CD4-positive, alpha-beta T cell treated with Interleukin-12 subunit alpha and Interleukin-12 subunit beta, for 1 hour (primary cell): ENCODE measurements around the gene GREB1.

Experiments used
- DNase-seq: peaks from one replicate; pipeline ENCODE4 v3.0.0-alpha.2; 2020

The GREB1 gene

DNA sequence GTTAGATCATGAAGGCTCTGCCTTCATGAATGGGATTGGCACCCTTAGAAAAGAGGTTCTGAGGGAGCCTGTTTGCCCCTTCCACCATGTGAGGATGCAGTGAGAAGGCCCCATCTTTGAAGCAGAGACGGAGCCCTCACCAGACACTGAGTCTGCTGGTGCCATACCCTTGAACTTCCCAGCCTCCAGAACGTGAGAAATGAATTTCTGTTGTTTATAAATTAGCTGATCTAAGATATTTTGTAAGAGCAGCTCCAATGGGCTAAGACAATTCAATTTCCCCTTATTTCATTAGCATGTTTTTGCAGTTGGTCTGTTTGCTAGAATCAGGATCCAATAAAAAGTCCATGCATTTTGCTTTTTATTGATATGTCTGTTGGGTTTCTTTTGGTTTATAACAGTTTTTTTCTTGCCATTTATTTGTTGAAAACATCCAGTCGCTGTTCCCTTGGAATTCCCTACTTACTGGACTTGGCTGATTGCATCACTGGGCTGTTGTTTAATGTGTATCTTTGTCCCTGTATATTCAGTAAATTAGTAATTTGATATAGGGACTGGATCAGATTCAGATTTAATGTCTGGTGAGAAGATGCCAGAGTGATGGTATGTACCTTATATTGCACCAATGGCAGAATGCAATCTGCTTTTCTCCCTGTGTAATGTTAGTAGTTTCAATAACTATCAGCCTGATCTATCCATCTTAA, 24.0 kb upstream of the GREB1 start:
- no peak for DNase-seq

DNA sequence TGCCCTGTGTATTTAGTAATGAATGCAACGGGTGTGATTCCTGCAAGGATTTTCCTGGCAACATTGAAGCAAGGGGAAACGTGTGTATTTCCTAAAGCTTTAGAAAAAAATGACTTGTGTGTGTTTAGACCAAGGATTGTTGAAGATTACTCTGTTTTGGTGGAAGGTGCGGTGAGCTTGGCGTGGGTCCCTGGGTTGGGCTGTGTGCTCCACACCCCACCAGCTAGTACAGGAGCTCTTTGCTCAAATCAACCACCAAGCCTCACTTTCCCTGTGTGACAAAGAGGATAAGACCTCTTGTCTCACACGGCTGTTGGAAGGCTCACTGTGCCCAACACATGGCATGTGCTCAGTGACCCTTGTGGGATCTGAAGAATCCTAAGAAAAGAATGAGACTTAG, 21.4 kb upstream of the GREB1 start:
- no peak for DNase-seq

DNA sequence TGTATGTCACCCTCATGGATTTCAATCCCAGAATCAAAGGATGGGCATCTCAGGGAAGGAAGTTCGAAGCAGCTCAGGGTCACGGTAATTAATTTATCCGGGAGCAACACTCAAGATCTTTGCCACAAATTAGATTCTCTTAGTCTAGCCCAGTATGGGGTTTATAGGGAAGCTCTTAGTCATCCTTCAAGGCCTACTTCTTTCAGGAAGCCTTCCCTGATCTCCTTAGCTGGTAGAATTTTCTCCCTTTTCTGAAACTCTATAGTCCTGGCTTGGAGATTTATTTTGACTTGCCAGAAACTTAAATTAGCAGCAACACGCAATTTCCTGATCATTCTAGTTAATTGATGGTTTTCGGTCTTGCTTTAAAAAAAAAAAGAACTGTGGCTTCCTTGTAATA, 20.5 kb upstream of the GREB1 start:
- no peak for DNase-seq

DNA sequence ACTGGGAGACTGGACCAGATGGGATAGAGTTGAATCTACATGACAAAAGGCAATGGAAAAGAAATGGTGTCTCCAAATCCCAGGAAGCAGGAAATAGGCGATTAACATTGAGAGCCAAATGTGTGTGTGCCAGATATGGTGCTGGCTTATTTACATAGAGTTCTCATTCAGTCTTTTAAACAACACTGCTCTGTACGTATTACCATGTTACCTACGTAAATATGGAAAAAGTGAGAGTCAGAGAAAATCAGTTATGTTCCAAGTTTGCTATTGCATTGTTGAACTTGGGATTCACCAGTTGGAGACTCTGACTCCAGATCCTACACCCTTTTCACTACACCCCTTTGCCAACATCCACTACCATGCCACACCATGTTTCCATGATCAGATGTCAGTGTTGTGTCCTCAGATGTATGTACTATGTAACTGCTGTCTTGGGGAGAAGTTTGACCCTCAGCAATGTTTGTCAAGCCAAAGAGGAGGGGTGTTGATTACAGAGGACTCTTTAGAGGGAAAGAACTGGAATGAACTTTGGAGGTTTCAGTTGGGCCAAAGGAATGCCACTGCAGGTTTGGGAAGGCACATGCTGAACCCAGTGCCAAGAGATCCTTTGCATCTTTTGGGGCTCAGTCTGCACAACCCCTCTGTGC, 19.6 kb upstream of the GREB1 start:
- DNase-seq = no peak

DNA sequence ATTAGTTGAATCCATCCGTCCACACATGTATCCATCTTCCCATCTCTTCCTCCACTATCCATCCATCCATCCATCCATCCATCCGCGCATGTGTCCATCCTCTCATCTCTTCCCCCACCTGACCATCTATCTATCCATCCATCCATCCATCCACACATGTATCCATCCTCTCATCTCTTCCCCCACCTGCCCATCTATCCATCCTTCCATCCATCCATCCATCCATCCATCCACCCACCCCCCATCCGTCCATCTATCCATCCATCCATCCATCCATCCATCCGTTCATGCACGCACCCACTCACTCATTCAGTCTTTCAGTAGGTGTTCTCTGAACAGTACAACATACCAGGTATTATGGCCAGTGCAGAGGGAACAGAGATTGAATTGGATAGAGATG, 18.9 kb upstream of the GREB1 start:
- no peak for DNase-seq

DNA sequence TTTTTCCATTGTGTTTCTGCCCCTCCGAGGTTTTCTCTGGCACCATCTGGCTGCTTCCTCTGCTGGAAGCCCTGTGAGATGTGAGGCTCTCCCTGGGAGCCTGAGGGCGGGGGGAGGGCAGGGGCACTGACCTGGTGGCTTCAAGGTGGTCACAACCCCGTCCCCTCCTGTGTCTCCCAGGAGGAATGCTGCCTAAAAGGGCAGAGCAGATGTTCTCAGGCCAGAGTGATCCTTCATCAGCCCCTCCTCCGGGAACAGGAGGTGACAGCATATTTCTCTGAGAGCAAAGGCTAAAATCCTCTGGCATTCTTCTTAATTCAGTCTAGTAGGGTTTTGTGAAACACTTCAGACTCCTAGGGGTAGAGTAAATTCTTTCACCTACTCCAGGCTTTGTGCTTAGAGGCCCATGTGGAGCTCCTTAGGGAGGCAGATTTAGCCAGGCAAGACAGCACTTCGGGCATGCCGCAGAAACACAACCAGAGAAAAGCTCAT, 18.3 kb upstream of the GREB1 start:
- DNase-seq = no peak

DNA sequence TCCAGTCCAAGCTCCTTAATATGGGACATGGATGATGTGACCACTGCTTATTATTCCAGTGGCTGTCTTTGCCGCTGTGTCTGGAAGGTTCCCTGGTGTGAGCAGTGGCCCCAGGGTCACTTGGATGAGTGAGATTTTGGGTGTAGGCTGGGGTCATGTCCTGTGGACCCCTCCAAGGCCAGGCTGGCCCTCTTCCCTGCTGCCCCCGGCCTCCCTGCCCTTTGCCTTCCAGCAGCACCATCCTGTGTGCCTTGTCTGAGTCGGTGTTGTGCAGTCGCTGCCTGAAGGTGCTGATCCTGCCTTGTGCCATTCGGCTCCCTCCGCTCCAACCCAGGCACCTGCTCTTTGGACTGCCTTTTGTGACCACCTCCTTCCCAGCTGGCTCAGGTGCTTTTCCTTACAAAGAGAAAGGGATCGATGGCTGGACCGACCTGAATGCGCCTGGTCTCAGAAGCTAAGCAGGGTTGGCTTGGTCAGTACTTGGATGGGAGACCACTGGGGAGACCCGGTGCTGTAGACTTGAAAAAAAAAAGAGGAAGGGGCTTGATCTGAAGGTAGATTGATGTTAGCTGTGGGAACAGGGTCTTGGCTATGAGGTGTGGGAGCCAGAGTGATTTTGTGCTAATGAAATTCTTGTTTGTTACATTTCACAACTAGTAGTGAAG, 16.7 kb upstream of the GREB1 start:
- DNase-seq = no peak

DNA sequence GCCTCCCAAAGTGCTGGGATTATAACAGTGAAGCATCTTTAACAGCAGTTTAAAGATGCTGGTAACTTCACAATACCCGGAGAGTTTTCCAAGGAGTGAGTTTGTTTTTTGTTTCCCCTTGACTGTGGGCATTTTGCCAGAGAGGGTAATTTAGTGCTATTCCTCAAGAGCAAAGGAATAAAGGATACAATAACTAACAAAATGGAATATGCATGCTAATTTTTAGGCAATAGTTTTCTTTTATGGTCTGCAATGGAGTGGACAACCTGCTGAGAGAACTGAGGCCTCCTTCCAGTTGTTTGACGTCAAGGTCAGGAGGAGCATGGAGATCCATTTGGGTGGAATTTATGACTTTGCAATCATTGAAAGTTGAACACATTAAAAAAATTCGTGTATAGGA, 15.9 kb upstream of the GREB1 start:
- no peak for DNase-seq

DNA sequence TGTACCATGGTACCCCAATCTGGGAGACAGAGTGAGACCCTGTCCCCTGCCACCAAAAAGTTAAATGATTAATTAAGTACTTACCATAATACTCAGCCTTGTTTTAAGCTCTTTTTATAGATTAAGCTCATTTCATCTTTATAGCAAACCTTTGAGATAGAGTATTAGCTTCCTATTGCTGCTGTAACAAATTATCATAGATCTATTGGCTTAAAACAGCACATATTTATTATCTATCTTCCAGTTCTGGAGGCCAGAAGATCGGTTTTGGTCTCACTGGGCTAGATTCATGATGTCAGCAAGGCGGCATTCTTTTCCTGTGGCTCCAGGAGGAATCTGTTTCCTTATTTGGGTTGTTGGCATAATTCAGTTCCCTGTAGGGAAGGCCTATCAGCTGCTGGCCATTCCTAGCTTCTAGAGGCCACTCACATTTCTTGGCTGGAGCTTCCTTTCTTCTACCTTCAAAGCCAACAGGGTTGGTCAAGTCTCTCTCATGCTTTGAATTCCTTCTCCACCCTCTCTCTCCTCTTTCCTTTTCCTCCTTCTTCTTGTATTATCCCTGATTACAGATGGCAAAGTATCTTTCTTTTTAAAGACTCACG, 13.7 kb upstream of the GREB1 start:
- no peak for DNase-seq

DNA sequence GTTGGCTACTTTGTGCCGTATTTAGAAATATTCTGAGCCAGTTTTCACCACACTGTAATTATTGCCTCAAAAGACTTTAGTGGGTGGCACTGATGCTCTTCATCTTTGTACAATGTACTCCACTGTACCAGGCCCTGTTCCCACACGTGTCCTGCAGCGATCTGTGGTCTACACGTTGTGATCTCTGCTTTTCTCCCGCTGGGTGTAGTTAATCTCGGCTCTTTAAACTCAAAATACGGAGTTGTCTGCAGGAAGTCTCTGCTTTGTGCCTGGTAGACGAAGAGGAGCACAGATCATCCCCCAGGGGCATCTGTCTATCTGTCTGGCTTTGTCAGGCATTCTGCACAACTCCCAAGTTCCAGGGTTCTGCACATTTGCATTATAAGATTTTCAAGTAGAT, 12.1 kb upstream of the GREB1 start:
- no peak for DNase-seq

DNA sequence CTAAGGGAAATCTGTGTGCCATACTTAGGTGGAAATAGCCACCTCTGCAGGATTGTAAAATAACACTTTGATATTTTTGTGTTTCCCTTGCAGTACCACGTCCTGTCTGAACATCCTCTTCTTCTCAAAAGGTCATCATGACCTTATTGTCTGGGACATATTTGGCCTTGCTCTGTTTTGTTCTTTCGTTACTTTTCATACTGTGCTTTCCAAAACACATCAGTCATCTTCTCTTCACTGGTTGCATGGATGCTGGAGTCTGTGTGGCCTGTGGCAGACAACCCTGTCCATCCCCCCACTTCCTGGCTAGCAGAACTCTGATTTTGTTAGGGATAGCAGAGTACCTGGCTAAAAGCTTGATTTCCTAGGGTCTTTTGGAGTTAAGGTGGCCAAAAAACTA, 9.4 kb upstream of the GREB1 start:
- DNase-seq = no peak

DNA sequence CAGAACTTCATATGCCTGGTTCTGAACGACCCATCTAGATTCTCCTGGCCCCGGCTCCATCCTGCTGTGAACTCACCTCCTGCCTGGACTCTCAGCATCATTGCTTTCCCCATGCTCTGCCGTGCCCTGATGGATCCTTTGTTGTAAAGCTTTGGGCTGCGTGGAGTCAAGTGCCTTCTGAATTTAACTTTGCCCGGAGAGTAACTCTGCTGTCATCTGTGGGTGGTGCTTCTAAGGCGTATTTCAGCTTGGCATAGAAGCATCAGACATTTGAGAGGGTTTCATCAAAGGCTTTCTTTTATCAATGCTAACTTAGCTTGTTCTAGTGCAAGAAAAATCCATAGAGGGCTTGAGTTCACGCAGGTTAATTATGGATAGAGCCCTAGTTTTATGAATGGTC, 8.1 kb upstream of the GREB1 start:
- DNase-seq = no peak

DNA sequence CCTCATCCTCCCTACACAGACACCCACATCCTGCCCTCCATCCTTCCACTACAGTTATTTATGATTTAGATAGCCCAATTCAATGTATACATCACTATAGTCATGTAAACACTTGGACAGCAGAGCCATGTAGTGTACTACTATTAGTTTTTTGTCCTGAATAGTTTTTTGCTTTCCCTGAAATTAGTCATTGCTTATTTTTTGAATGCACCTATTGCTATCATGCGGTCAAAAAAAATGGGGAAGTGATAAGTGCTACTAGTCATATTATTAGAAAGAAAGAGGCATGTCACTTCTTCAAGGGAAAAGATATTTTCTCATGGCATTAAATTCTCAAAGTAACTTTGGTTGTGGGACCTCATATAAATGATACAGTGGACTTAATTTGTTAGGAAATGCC, 6.8 kb upstream of the GREB1 start:
- DNase-seq = no peak

DNA sequence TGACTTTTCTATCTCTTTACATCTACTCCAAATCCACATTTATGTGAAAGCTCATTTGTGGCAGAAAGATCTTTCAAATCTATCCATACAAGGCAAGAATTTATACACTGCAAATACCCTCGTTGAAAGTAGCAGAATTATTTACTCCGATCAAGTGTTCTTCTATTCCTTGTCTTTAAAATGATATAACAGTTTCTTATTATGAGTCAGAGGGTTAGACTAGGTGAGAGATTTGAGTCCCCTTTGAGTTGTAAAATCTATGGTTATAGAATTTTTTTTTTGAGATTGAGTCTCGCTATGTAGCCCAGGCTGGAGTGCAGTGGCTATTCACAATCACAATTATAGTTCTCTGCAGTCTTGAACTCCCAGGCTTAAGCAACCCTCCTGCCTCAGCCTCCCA, 5.6 kb upstream of the GREB1 start:
- no peak for DNase-seq

DNA sequence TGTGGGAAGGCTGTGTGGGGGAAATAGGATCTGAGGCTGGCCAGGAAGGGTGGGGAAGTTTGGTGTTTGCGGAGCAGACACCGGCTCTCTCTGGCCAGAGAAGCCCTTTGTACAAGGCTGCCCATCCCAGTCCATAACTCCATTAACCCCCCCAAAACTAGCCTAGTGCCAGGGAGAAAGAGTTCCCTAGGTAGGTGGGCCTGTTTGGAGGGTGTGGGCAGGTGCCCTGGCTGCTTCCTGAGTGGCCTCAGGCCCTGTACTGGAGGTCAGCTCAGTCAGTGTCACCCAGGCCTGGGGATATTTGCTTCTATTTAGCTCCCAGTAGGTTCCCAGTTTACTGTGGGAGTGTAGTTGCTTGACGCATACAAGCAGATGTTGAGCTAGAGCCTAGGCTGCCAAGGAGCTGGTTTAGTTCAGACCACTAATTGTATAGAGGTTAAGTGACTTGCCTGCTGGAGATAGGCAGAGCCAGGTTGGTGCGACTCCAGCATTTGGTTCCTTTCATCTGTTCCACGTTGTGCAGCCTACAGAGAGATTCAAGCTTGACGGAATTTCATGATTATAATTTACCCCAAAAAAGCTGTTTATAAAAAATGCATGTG, 2.9 kb upstream of the GREB1 start:
- no peak for DNase-seq

DNA sequence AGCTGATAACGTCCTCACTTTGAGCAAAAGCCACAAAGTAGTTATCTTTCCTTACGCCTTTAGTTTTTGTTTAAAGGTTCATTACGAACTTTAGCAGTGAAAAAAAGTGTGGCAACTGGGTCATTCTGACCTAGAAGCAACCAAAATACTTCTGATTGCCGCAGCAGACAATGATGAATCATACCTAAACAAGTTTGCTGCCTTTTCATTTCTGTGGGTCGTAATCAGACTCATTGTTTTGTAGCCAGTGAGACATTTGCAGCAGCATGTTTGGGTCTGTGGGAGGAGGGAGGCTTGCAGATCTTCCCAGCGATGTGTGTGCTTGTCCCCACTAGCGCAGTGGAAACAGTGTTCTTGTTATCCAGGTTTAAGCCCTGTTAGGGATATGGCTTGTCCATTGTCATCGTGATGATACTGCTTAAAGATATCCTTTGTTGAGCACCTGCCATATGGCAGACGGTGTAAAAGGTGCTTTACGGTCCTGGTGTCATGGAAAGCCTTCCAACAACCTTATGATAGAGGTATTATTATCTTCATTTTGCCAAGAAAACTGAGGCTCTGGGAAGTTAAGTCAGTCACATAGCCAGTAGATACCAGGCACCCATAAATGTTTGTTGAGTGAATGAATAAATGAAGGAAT, 1.3 kb upstream of the GREB1 start:
- DNase-seq = no peak

DNA sequence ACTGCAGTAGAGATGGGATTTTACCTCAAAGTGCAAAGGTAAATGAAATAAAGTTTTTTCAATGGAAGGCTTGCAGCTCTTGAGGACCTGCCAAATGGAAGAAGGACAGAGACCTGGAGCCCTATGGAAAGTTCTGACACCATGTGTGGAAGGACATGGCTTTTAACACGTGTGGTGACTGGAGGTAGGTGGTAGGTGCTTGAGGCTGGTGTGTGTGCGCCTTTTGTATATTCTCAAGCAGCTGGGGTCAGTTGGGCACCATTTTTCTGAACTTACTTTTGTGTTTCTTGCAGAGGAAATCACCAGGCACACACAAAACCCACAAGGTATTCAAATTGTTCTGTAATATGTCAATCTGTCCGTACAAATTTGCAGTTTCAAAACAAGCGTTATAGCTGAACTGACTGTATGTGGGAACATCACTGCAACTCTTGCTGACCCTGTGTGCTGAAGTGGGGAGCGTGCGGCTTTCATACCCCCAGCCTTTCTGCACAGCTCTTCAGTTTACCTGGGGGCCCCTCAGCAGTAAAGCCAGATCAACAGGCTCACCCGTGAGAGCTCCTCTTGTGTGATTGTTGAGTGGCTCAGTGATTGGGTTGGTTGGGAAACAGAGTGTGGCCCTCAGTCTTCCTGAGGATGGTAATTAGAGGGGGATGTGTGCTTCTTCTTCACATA, 363 bp downstream of the GREB1 start:
- DNase-seq = no peak

DNA sequence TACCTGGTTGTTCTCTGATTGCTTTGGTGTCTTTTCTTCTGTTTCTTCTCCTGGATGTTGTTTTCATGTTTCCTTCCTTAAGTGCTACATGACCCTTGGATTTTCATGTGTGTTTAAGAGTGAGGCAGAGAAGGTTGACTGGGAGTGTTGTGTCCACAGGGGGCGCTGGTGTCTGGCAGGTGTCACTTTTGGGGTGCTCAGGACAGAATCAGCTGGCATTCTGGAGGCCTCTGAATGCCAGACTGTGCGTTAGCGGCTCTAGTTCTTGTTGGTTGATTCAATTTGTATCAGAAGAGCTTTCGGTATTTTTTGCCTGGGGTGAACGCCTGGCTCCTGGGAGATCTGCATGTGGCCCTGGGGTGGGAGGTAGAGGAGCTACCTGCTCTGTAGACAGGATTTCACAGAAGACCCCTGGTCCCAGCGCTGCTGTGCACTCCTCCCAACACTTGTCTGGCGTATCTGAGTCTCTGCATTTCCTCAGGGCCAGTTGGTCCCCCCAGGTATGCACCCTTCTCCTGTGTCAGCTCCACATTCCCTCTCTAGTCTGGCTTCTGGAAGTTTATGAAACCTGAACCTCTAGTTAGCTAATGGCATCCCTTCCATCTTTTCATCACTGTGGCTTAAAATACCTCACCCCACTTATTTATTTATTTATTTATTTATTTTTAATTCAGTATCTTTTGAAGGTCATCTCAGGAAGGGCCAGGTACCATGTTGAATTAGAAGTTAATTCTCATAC, 1.1 kb downstream of the GREB1 start:
- no peak for DNase-seq

DNA sequence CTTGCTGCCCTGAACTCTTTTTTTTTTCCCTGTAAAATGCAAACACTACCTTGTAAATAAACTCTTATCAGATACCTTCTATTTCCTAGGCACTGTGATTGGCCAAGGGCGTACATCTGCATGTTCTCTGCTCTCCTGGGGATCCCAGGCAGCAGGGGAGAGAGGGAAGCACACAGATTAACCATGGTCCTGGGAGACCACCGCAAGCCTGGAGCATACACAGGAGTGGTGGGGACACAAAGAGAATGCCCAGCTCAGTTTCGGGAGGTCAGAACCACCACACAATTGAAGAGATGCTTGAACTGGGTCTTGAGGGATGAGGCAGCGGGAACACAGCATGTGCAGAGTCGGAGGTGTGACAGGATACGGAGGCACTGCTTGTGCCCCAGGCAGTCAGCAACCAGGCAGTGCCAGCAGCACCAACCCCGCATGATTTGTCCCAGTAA, 2.1 kb downstream of the GREB1 start:
- DNase-seq = no peak

DNA sequence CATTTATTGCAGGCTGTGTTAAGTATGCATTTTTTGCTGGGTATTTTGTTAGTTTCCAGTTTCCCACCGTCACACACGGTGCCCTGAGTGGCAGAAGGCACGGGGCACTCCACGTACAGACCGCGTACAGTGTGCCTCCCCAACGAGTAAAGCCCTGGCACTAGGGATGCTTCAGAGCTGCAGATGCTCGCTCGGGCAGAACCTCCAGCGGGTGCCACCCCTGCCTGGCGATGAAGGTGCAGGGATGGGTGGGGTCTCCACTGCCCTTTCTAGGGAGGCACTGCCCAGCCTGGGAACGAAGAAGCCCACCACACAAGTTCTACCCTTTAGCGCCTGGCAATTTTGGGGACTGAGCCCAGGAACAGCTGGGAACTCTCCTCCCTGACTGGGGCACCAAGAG, 4.1 kb downstream of the GREB1 start:
- DNase-seq = no peak

DNA sequence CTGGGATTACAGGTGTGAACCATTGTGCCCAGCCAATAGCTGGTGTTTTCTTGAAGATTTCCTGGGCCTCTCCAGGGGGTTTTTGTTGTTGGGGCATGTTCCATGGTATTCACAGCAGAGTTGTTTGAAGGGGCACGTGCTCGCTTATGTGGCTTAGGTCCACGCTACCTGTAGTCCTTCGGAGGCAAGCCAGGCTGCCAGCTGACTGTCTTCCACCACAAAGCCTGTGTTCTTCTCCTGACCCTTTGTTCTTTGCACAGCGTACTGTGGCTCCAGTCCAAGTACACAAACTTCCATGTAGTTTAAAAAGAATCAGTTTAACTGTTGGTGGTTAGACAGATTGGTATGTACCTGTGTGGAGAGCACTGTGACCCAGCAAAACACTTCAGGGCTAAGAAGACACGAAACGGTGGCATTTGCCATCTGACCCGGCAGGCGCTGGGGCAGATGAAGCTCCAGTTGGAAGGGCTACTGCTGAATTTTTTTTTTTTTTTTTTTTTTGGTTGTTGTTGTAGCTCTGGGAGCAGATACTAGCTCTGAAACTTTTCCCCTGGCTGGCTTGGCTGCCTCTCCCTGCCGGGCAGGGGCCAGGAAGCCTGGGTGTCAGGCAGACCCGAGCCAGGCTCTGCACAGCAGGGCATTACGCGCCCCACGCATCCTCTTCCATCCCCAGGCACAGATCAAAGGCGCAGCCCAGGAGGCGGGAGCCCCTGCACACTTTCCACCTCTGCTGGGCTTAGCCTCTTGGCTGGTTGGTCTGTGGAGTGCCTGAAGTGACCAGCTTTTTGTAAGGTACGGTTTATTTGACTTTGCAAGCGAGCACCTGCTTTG, 5.7 kb downstream of the GREB1 start:
- no peak for DNase-seq
